K562 (cell line): Measurements from ENCODE around the gene NBEAL2. TPM values are rescaled to one million over a fixed set of nuclear protein-coding genes. Genes with fewer than 3 reads are reported as not detected.

Experiments
- CREB3L1 ChIP-seq: fragments of 450-650 bp; IDR thresholded peaks from 2 replicates; pipeline ENCODE4 v1.6.1; 2014; ENCODE audit warnings: low read depth, mild to moderate bottlenecking, moderate library complexity, borderline replicate concordance
- GABPB1 ChIP-seq: sonication (generic); formaldehyde crosslinking; IDR thresholded peaks from 2 replicates; pipeline ENCODE4 v1.8.0; 2022; ENCODE audit warnings: mild to moderate bottlenecking, missing genetic modification reagents
- JUN ChIP-seq, 2 experiments: sonication (generic) in 1 of 2; formaldehyde crosslinking in 1 of 2; IDR thresholded peaks; 2 replicates each; pipeline versions ENCODE4 v1.6.1 to v1.8.0; 2012 to 2022; ENCODE audit warnings: borderline replicate concordance in 2 of 2, mild to moderate bottlenecking in 2 of 2, improper control_type of control experiment in 1 of 2, low read depth in 1 of 2, low read length in 1 of 2, missing genetic modification reagents in 1 of 2
- NR1H2 ChIP-seq: sonication (generic); formaldehyde crosslinking; IDR thresholded peaks from 2 replicates; pipeline ENCODE4 v1.4.0; 2020; ENCODE audit warnings: mild to moderate bottlenecking, missing genetic modification reagents
- NR2C1 ChIP-seq, 2 experiments: fragments of 450-650 bp; IDR thresholded peaks; 2 replicates each; pipeline ENCODE4 v1.6.1; 2017; ENCODE audit warnings: mild to moderate bottlenecking in 2 of 2, antibody characterized with exemption in 1 of 2, inconsistent platforms in 1 of 2, missing compliant biosample characterization in 1 of 2, missing genetic modification characterization in 1 of 2
- NR4A1 ChIP-seq, 2 experiments: fragments of 250-450 bp in 1 of 2; fragments of 450-650 bp in 1 of 2; sonication (Bioruptor Pico) in 1 of 2; IDR thresholded peaks; 2 replicates each; pipeline versions ENCODE4 v1.4.0 to v1.6.1; 2016 to 2020; ENCODE audit warnings: mild to moderate bottlenecking in 2 of 2, missing compliant biosample characterization in 1 of 2, missing genetic modification characterization in 1 of 2, moderate library complexity in 1 of 2
- RAD51 ChIP-seq: fragments of 450-650 bp; IDR thresholded peaks from 2 replicates; pipeline ENCODE4 v1.7.1; 2016; ENCODE audit warnings: low read depth, mild to moderate bottlenecking, borderline replicate concordance
- RCOR1 ChIP-seq, 2 experiments: IDR thresholded peaks; 2 replicates each; pipeline ENCODE4 v1.6.1; 2012; ENCODE audit warnings: low read depth in 2 of 2, low read length in 2 of 2, borderline replicate concordance in 1 of 2, improper control_type of control experiment in 1 of 2
- UBTF ChIP-seq, 2 experiments: IDR thresholded peaks; 2 replicates each; pipeline ENCODE4 v1.6.1; 2012; ENCODE audit warnings: improper control_type of control experiment in 2 of 2, low read depth in 2 of 2, low read length in 2 of 2, borderline replicate concordance in 1 of 2
- ZC3H4 ChIP-seq: sonication (generic); formaldehyde crosslinking; IDR thresholded peaks from 2 replicates; pipeline ENCODE4 v1.9.0; 2021; ENCODE audit warnings: missing genetic modification reagents, borderline replicate concordance
- ZFP91 ChIP-seq: sonication (generic); formaldehyde crosslinking; IDR thresholded peaks from 2 replicates; pipeline ENCODE4 v1.8.0; 2022; ENCODE audit warnings: mild to moderate bottlenecking, missing genetic modification reagents
- ZNF431 ChIP-seq: sonication (generic); formaldehyde crosslinking; IDR thresholded peaks from 2 replicates; pipeline ENCODE4 v1.8.0; 2022; ENCODE audit warnings: mild to moderate bottlenecking, missing genetic modification reagents
- ZNF740 ChIP-seq, 3 experiments: fragments of 200-800 bp in 1 of 3; sonication (Bioruptor generic) in 1 of 3; sonication (generic) in 1 of 3; formaldehyde crosslinking in 1 of 3; IDR thresholded peaks; 2 replicates each; pipeline versions ENCODE4 v1.6.1 to v1.8.0; 2016 to 2022; ENCODE audit warnings: mild to moderate bottlenecking in 2 of 3, missing compliant biosample characterization in 2 of 3, missing genetic modification characterization in 2 of 3, missing genetic modification reagents in 1 of 3
- ZNF76 ChIP-seq: fragments of 250-450 bp; sonication (Bioruptor Pico); IDR thresholded peaks from 2 replicates; pipeline ENCODE4 v1.4.0; 2020; ENCODE audit warnings: mild to moderate bottlenecking, moderate library complexity, borderline replicate concordance
- polyA plus RNA-seq, 8 experiments: library from polyadenylated mRNA; depleted of rRNA in 4 of 8; stranded (reverse) in 5 of 8; unstranded in 3 of 8; fragments of >200 nt; fragmentation: Nextera tagmentation in 2 of 8; fragmentation: Illumina TruSeq in 1 of 8; extraction: Ambion mirVana in 2 of 8; extraction: Trizol in 1 of 8; gene quantifications; 2 replicates each; pipeline versions ENCODE4 v1.2.1 to v1.2.3, GENCODE V29; 2011 to 2014; ENCODE audit warnings: inconsistent platforms in 1 of 8, missing spikeins in 1 of 8
- total RNA-seq, 7 experiments: library from RNA; depleted of rRNA in 6 of 7; stranded (reverse); fragments of >200 nt in 6 of 7; fragmentation: Illumina TruSeq in 2 of 7; extraction: Trizol in 2 of 7; gene quantifications; 2 replicates each; pipeline versions ENCODE4 v1.2.1 to v1.2.3, GENCODE V29; 2011 to 2021; ENCODE audit warnings: low replicate concordance in 1 of 7

Gene NBEAL2
- total and polyA plus RNA-seq, 9 of the 15 experiments (the other 6 are each of a cell fraction or from before 2014, with no cell fraction given): 0.06 to 114 (median 29.6) TPM

DNA sequence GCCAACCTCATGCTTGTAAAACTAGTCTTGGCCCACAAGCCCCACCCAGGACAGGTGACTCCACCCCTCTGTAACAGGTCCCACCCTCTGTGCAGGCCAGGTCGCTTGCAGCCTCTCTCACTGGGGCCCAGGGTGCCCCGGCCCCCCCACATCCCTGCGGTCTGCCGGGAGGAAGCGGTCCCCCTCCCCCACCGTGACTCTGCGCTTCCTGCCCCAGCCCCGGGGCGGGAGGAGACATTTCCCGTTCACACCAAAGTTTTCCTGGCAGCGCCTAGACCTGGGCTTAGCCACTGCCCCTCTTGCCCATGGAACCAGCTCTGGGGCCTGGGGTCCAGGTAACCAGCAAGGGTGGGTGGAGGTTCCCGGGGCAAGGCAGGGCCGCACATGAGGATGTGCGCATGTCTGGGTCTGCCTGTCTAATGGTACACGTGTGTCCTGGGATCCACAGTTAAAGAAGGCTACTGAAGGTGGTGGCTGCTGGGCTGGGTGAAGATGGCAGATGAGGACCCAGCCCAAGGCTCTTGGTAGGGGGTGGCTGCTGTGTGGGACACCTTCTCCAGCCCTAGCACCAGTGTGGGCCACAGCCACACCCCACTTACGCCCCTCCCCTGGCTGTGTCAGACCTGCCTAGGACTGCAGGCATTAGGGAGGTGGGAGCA is 8.4 kb downstream of the NBEAL2 start (continued):
- peak; percentile 55 to 79; a peak in 2 of 4 replicates for TF ChIP-seq RCOR1 (IDR thresholded peaks at IDR 0.05; ENCODE audit: borderline replicate concordance in 1 of 2, low read depth in 2 of 2, low read length in 2 of 2)
- TF ChIP-seq ZC3H4 (CRISPR knock-in tag): 0 out of 2 replicates have a peak, but pooled peaks have one; percentile 61
- peak; percentile 38; the same call in 1 of the 2 replicates for TF ChIP-seq RAD51
- 0 out of 4 replicates have a peak, but pooled peaks of 1 of the 2 experiments have one; percentile 3 for TF ChIP-seq UBTF (IDR thresholded peaks at IDR 0.05; ENCODE audit: borderline replicate concordance in 1 of 2, low read depth in 2 of 2, low read length in 2 of 2)
- TF ChIP-seq NR1H2 (CRISPR knock-in tag): 0 out of 2 replicates have a peak, but pooled peaks have one; percentile 13
- no peak; the same call in 1 of the 2 replicates for TF ChIP-seq NR2C1 (IDR thresholded peaks at IDR 0.05)
- 0 out of 2 replicates have a peak, but pooled peaks have one; percentile 39 for TF ChIP-seq NR2C1 (tag; IDR thresholded peaks at IDR 0.05)
- TF ChIP-seq GABPB1 (CRISPR knock-in tag): peak; percentile 86
- 0 out of 2 replicates have a peak, but pooled peaks have one; percentile 17 for TF ChIP-seq ZNF431
- peak; percentile 69; the same call in 1 of the 2 replicates for TF ChIP-seq JUN (IDR thresholded peaks at IDR 0.05; ENCODE audit: borderline replicate concordance, low read depth, low read length)
- TF ChIP-seq JUN (CRISPR knock-in tag; IDR thresholded peaks at IDR 0.05; ENCODE audit: borderline replicate concordance): no peak
- 0 out of 2 replicates have a peak, but pooled peaks have one; percentile 60 for TF ChIP-seq NR4A1 (CRISPR knock-in tag; IDR thresholded peaks at IDR 0.05)
- peak; percentile 79; the same call in 1 of the 2 replicates for TF ChIP-seq NR4A1 (tag; IDR thresholded peaks at IDR 0.05)
- peak; percentile 75 for TF ChIP-seq ZFP91 (CRISPR knock-in tag)
- TF ChIP-seq ZNF740 (CRISPR knock-in tag; IDR thresholded peaks at IDR 0.05): peak; percentile 100
- TF ChIP-seq ZNF740 (tag; IDR thresholded peaks at IDR 0.05): peak in 1 of 2 experiments; percentile 99; a peak in 2 of 4 replicates
- TF ChIP-seq CREB3L1: peak; percentile 90; the same call in 1 of the 2 replicates
- TF ChIP-seq ZNF76 (CRISPR knock-in tag): peak; percentile 23; the same call in 1 of the 2 replicates
